Spinal cord (tissue), 10 donors: ENCODE measurements around the gene TMEM132D. TPM values are rescaled to one million over a fixed set of nuclear protein-coding genes. Genes with fewer than 3 reads are reported as not detected.

Experiments
- DNase-seq, 6 donors: peaks; one replicate each; pipeline versions ENCODE4 v3.0.0 to v3.0.0-alpha.2; 2013 to 2015; ENCODE audit warnings: low spot score in 6 of 6, low read depth in 4 of 6
- H3K27ac ChIP-seq: one replicate; pipeline ENCODE4 v1.5.1; 2013; ENCODE audit warnings: low read depth, low read length, control low read depth
- H3K27me3 ChIP-seq: one replicate; pipeline ENCODE4 v1.6.1; 2013; ENCODE audit warnings: low read length; ENCODE audit not compliant: control insufficient read depth, insufficient read depth
- H3K36me3 ChIP-seq: one replicate; pipeline ENCODE4 v1.6.1; 2013; ENCODE audit warnings: low read length; ENCODE audit not compliant: control insufficient read depth, insufficient read depth
- H3K4me1 ChIP-seq: one replicate; pipeline ENCODE4 v1.6.1; 2013; ENCODE audit warnings: low read length; ENCODE audit not compliant: control insufficient read depth, insufficient read depth
- H3K4me3 ChIP-seq: one replicate; pipeline ENCODE4 v1.5.1; 2013; ENCODE audit warnings: low read depth, low read length, control low read depth
- H3K9me3 ChIP-seq: one replicate; pipeline ENCODE4 v1.6.1; 2013; ENCODE audit warnings: low read length; ENCODE audit not compliant: control insufficient read depth, insufficient read depth
- WGBS: methylation state at CpG from one replicate; pipeline ENCODE4 v1.1.5; 2013; ENCODE audit warnings: missing lambda C conversion rate; ENCODE audit not compliant: insufficient coverage; 5-methylcytosine and 5-hydroxymethylcytosine counted together
- polyA plus RNA-seq, 2 donors: library from polyadenylated mRNA; unstranded; fragments of 120-200 nt; gene quantifications; one replicate each; pipeline ENCODE4 v1.2.1, GENCODE V29; 2013; ENCODE audit not compliant: insufficient read length in 2 of 2
- total RNA-seq, 2 donors: library from RNA; depleted of rRNA in 1 of 2; stranded (reverse); fragments of 120-200 nt in 1 of 2; fragments of >200 nt in 1 of 2; gene quantifications; one replicate each; pipeline versions ENCODE4 v1.2.3 to v1.2.4, GENCODE V29; 2013 to 2014
- donor health status: healthy.

The TMEM132D gene
- total and polyA plus RNA-seq, 4 donors = 4.7 to 15.7 (median 12.6) TPM

DNA sequence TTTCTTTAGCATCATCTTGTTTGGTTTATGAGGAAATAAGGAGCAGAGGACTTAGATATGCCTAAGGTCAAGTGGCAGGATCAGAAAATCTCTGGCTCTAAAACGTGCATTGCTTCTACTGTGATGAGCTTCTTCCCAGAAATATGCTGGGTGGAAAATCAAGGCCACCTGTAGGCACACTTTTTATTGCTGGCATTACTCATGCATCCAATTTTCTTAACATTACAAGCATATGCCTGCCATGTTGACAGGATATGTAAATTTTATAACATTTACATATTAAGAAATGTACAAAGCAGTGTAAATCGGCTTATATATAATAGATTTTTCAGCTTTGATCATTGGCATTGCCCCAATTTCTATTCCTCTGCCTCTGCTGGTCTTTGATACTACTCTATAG lies 409.6 kb downstream of the TMEM132D start:
- 100% methylated on average over 1 of the region's 2 CpGs for WGBS
- peak in 1 of 6 donors; percentile 73 for DNase-seq
- peaks cover 7% of the 10 kb centered on the region for H3K4me1 ChIP-seq
- H3K9me3 ChIP-seq = no peaks in the 10 kb centered on the region
- no peak overlapping the region for H3K27ac ChIP-seq
- H3K4me3 ChIP-seq = no peak overlapping the region
- no peaks in the 10 kb centered on the region for H3K36me3 ChIP-seq
- H3K27me3 ChIP-seq = no peaks in the 10 kb centered on the region

DNA sequence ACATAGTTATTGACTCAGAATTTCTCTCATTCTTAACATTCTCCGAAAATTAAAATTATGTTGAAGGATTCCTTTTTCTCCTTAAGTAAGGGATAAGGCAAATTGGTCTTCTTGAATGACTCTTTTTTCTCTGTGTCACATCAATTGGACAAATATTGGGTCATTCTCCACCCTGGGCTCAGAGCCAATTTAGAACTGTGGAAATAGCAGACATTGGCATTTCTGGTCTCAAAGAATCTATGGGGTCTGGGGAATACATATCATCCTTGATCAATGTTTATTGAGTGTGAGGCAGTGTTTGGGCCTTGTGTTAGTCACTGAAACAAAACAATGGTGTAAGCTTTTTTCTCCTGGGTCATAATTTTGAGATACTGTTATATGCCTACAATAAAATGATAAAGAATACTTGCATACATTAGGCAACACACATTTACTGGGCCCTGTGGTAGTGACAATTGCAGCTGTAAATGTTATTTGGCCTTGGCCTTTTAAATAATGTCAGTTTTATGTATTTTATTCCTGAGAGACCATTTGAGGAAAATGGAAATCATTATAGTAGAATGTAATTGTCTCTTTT lies 414.6 kb downstream of the TMEM132D start:
- peaks cover 10% of the 10 kb centered on the region for H3K4me1 ChIP-seq
- H3K9me3 ChIP-seq = no peaks in the 10 kb centered on the region
- H3K27ac ChIP-seq = no peak overlapping the region
- DNase-seq = peak in 1 of 6 donors; percentile 54
- no peaks in the 10 kb centered on the region for H3K27me3 ChIP-seq
- no peak overlapping the region for H3K4me3 ChIP-seq
- no peaks in the 10 kb centered on the region for H3K36me3 ChIP-seq
- no CpG with 5 or more reads among the region's 1 CpG for WGBS

GRCh38 chr12:129486931-129487330 lies 416.9 kb downstream of the TMEM132D start:
- 94% methylated on average over 8 of the region's 8 CpGs for WGBS
- no peaks in the 10 kb centered on the region for H3K27me3 ChIP-seq

DNA sequence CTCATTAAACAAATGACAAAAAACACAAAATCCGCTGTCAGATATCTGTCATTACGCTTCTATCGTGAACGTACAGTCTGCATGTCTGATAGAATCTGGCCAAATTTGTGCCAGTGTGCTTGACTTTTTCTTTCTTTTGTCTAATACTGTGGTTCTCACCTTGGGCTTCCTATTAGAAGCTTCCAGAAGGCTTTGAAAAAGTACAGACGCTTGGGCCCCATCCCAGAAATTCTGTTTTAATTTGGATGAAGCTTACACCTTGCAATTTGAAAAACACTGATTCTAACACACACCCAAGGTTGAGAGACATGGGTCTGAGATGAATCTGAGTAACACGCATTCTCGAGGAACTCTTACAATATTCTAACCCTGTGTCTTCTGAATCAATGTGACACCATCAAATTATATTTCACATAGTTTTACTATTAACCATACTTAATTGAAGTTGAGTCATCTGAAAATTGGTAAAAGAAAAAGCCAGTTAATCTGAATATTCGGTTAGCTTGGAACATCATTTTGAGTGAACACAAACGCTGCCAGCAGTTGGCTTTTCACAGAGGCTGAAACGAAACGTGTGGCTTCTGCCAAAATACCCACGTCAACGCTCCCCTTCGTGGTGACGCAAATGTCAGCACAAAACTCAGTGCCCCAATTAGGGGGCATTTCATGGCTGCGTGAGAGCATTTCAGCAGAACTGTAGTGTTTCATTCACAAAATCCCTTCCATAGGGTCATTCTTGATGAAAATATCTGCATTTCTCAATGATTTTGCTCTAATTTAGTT lies 420.5 kb downstream of the TMEM132D start:
- Histone ChIP-seq H3K9me3 (peaks cover 1% of the 10 kb centered on the region), H3K27me3 (no peaks in the 10 kb centered on the region), H3K36me3 (no peaks in the 10 kb centered on the region), H3K27ac (no peak overlapping the region), H3K4me1 (no peaks in the 10 kb centered on the region), H3K4me3 (no peak overlapping the region)
- 50% methylated on average over 13 of the region's 16 CpGs for WGBS
- peak in 3 of 6 donors; percentile 22 to 88 (median 64) for DNase-seq

More at GRCh38 chr12:129486931-129487330, 416.9 kb downstream of the TMEM132D start:
- Histone ChIP-seq H3K36me3 (no peaks in the 10 kb centered on the region), H3K4me1 (peaks cover 7% of the 10 kb centered on the region), H3K4me3 (no peak overlapping the region), H3K9me3 (no peaks in the 10 kb centered on the region), H3K27ac (no peak overlapping the region)
- DNase-seq = no peak

DNA sequence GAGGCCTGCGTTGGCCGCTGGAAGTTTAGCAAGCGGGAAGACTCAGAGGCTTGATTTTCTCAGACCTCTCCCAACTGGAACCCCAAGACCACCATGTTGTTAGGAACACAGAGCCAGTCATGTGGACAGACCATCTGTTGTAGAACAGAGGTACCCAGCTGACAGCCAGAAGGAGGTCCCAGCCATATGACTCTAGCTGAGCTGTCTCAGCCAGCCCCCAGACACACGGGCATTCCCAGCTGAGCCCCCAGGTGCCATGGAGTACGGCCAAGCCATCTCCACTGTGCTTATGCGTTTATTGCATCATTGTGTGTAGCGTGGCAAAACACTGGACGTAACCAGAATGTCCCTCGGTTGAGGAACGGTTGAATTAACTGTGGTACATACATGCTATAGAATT lies 421.9 kb downstream of the TMEM132D start:
- no peak overlapping the region for H3K4me3 ChIP-seq
- H3K27me3 ChIP-seq = no peaks in the 10 kb centered on the region
- DNase-seq = peak in 2 of 6 donors; percentile 49 to 77
- H3K9me3 ChIP-seq = peaks cover 1% of the 10 kb centered on the region
- 73% methylated on average over 5 of the region's 10 CpGs for WGBS
- no peaks in the 10 kb centered on the region for H3K36me3 ChIP-seq
- no peak overlapping the region for H3K27ac ChIP-seq
- no peaks in the 10 kb centered on the region for H3K4me1 ChIP-seq

DNA sequence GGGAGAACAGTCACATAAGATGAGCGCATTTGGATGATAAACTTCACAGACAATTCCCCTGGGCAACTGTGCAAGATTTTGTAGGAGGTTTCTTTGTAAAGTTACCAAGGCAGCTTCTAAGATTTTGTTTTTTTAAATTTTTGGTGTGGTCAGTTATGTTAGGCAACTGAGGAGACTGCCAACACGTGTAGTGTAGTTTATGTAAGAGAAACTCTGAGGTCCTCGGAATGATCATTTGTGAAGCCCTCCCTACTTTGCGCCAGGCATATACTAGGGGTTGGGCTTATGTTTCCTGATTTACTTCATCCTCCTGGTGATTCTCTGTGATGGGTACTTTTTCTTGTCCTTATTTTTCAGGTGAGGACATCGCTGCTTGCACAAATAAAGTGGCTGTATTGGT lies 433.6 kb downstream of the TMEM132D start:
- H3K4me1 ChIP-seq = no peaks in the 10 kb centered on the region
- no peak overlapping the region for H3K27ac ChIP-seq
- WGBS = 86% methylated on average over 3 of the region's 5 CpGs

DNA sequence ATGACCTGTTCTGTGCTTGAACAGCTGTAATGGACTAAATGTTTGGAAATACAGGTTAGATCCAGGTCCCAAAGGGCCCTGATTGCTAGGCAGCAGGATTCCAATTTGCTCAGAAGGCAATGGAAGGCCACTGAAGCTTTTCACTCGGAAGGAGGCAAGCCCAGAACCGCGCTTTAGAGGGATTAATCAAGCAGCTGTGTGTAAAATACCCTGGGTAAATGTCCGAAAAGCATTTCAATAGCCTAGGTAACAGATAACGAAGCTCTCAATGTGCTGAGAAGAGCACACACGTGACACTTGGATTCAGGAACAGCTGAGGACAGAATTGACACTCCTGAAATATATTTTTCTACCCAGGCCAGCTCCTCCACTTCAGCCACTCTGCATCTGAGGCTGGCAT lies 436.1 kb downstream of the TMEM132D start:
- peak in 1 of 6 donors; percentile 62 for DNase-seq
- WGBS = 75% methylated on average over 6 of the region's 6 CpGs

More for the DNA sequence above, 433.6 kb downstream of the TMEM132D start:
- DNase-seq = no peak
- no peak overlapping the region for H3K4me3 ChIP-seq
- H3K9me3 ChIP-seq = no peaks in the 10 kb centered on the region
- no peaks in the 10 kb centered on the region for H3K36me3 ChIP-seq
- H3K27me3 ChIP-seq = no peaks in the 10 kb centered on the region

GRCh38 chr12:129467289-129467688 lies 436.5 kb downstream of the TMEM132D start:
- Histone ChIP-seq H3K27ac (no peak overlapping the region), H3K4me1 (no peaks in the 10 kb centered on the region), H3K9me3 (no peaks in the 10 kb centered on the region), H3K27me3 (no peaks in the 10 kb centered on the region), H3K4me3 (no peak overlapping the region), H3K36me3 (no peaks in the 10 kb centered on the region)
- DNase-seq = no peak
- WGBS = 57% methylated on average over 1 of the region's 1 CpG

More for the DNA sequence above, 436.1 kb downstream of the TMEM132D start:
- Histone ChIP-seq H3K4me1 (no peaks in the 10 kb centered on the region), H3K27ac (no peak overlapping the region), H3K27me3 (no peaks in the 10 kb centered on the region), H3K4me3 (no peak overlapping the region), H3K36me3 (no peaks in the 10 kb centered on the region), H3K9me3 (no peaks in the 10 kb centered on the region)

DNA sequence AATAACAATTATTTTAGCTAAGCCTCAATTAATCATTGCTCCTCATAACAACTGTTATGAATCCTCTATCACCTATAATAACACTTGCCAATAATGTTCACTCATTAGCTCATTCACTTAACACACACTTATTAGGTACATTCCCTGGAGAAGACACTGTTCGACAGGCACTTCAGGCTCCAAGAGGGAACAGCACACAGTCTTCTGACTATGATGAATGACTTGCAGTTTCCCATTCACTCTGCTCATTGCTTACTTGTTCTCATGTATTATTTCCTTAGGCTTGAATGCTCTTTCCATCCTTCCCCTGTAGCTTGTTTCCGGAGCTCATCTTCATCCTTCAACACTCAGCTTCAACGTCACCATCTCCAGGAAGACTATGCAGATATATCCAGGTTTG lies 437.3 kb downstream of the TMEM132D start:
- no peaks in the 10 kb centered on the region for H3K9me3 ChIP-seq
- peak in 1 of 6 donors; percentile 52 for DNase-seq
- WGBS = 39% methylated on average over 3 of the region's 3 CpGs

DNA sequence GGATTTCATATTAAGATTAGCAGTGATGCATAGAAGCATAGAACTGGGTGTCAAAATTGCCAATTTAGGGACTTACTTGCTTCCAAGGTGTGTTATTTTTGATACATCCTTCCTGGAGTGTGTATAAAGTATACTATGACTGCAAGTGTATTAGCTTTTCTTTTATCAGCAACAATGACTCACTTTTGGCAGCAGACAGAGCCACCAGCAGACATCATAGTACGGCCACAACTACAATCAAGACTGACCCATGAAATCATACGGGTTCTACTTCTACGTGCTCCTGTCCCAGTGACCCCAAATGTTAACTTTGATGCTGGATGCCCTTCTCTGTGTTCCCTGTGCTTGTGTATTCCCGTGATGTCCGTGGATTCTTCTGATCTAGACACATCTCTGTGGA lies 443.9 kb downstream of the TMEM132D start:
- 71% methylated on average over 3 of the region's 5 CpGs for WGBS
- Histone ChIP-seq H3K27ac (no peak overlapping the region), H3K4me1 (no peaks in the 10 kb centered on the region), H3K9me3 (no peaks in the 10 kb centered on the region), H3K4me3 (no peak overlapping the region), H3K36me3 (no peaks in the 10 kb centered on the region), H3K27me3 (no peaks in the 10 kb centered on the region)
- no peak for DNase-seq

More for the DNA sequence above, 437.3 kb downstream of the TMEM132D start:
- Histone ChIP-seq H3K4me1 (no peaks in the 10 kb centered on the region), H3K27me3 (no peaks in the 10 kb centered on the region), H3K4me3 (no peak overlapping the region), H3K27ac (no peak overlapping the region), H3K36me3 (no peaks in the 10 kb centered on the region)
